GM20000 (cell line): Measurements from ENCODE around the gene BCAR3.
"Not testable (repeated sequence)": the region's sequence is repeated elsewhere in the genome, so short reads cannot be mapped to it uniquely, and the experiment has no call there.

Source experiments
- DNase-seq: peaks from one replicate; pipeline ENCODE4 v3.0.0; 2012; ENCODE audit warnings: low spot score
- TF ChIP-seq, protein P1 (sequence below): IDR thresholded peaks from 2 replicates; pipeline ENCODE4 v1.5.1; 2012; ENCODE audit warnings: mild to moderate bottlenecking, control low read depth; ENCODE audit errors: extremely low read depth, missing control alignments

BCAR3 gene

DNA sequence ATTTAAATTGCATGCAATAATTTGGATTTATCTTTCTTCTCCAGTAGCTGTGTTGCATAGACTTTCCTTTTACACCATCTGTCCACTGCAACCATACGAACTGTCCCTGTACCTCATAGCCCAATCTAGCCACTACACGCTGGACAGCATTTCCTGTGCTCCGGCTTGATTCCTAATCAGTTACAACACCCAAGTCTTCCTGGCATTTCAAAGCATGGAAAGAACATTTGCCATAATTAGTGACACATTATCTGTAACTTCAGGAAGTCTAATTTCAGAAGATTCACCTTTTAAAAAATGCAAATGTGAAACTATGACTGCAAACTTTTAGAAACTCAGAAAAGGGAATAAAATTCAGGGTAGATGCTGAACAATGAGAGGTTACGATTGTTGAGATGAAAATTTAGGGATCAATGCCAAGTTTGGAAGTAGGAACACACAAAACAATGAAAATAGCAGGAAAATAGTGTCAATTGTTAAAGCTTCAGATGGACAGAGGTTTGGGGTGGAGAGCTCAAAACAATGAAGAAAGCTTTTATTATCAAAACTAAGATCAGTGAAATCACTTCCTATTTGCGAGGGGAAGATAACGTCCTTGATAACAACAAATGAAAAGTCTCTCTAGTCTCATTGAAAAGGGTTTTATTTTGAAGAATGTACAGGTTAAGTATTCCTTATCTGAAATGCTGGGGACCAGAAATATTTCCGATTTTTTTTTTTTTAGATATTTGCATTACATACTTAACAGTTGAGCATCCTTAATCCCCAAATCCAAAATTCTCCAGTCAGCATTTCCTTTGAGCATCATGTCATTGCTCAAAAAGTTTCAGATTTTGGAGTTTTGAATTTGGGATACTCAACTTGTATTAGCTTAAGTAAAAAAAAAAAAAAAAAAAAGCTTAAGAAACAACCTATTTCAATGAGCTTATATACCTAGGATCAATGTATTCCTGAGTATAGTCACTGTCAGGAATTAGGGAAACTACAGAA lies 126.5 kb downstream of the BCAR3 start:
- TF ChIP-seq, protein P1, sequence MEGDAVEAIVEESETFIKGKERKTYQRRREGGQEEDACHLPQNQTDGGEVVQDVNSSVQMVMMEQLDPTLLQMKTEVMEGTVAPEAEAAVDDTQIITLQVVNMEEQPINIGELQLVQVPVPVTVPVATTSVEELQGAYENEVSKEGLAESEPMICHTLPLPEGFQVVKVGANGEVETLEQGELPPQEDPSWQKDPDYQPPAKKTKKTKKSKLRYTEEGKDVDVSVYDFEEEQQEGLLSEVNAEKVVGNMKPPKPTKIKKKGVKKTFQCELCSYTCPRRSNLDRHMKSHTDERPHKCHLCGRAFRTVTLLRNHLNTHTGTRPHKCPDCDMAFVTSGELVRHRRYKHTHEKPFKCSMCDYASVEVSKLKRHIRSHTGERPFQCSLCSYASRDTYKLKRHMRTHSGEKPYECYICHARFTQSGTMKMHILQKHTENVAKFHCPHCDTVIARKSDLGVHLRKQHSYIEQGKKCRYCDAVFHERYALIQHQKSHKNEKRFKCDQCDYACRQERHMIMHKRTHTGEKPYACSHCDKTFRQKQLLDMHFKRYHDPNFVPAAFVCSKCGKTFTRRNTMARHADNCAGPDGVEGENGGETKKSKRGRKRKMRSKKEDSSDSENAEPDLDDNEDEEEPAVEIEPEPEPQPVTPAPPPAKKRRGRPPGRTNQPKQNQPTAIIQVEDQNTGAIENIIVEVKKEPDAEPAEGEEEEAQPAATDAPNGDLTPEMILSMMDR, result no peak
- no peak for DNase-seq

DNA sequence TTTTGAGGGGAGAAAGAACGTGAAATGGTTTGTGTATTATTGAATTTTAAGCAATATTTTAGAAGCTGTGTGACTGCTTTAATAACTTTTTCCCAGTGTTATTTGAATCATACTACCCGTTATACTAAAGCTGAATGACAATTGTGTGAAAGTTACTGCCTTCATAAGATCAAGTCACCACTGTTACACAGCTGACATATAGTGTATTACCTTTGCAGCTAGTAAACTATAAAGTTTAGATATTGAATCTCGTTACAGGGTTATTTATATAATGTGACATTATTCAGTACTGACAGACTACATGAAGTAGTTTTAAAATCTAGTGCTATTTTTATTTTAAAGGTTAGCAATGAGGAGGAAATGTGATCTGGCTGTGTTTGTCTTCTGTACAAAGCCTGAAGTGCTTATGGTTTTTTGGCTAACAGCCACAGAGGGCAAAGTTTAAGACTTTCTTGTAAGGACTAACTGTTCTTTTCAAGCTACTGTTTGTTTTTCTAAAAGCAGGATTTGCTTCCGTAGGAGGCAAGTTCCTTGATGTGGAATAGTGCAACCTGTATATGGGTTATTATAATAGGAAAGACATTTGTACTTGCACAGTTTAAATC lies 127.6 kb downstream of the BCAR3 start:
- DNase-seq, result not testable (repeated sequence)

DNA sequence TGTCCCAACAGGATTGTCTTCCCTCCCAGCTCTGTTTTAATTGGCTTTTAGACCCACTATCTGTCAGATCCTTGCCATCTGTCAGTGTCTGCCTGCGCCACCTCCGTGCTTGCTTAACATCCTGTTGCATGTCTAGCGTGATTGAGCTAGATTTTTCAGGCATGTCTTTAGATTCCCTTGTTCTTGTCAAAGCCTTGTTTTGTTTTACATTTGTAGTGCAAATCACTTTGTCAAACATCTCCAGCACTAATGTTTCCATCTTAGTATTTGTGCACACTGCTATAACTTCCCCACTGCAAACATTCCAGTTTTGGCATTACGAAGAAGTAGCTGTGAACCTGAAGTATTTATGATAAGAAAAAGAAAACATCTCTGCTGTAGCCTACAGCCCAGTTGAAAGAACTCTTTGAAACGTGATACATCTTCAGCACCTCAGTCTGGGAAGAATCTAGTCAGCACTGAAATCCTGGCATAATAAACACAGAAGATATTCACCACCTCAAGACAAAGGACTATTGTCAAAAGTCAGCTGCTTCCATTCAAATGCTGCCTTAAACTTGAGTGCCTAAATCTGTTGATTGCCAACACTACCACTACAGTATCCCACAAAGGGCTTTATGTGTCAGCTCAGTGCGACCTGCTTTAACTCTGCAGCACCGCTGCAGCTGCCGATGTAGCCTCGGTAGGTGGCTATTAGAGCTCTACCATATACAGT lies 128.7 kb downstream of the BCAR3 start:
- DNase-seq, result no peak
- TF ChIP-seq, protein P1, result no peak

DNA sequence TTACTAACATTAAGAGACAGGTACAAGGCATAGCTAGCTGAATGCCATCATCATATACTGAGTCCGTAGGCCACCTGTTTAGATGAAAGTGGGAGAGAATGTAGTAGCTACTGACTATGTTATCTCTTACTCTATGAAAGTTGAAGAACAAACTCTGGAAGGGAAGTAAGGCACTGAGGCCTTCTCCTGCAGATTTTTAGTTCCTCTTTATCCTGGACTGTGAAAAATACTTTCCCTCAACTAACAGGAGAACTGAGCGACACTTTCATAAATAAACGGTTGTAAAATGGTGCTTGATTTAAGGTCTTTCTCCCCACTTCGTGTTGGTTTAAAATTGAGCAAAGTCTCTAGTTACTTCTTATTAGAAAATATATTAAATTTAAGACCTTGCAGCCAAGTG lies 131.8 kb downstream of the BCAR3 start:
- no peak for DNase-seq
- TF ChIP-seq, protein P1, result no peak

DNA sequence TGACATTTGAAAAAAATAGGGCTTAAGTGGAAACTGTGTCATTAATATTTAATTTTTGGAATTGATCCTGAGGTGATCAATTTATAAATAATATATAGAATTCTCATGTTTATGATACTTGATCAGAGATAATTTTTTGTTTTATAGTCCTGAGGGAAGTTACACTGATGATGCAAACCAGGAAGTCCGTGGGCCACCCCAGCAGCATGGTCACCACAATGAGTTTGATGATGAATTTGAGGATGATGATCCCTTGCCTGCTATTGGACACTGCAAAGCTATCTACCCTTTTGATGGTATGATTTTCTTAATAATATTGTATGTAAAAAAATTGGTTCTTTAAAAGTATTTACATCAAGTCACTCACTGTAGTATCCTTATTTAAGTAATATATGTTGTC lies 132.5 kb downstream of the BCAR3 start:
- TF ChIP-seq, protein P1, result no peak
- DNase-seq, result no peak

DNA sequence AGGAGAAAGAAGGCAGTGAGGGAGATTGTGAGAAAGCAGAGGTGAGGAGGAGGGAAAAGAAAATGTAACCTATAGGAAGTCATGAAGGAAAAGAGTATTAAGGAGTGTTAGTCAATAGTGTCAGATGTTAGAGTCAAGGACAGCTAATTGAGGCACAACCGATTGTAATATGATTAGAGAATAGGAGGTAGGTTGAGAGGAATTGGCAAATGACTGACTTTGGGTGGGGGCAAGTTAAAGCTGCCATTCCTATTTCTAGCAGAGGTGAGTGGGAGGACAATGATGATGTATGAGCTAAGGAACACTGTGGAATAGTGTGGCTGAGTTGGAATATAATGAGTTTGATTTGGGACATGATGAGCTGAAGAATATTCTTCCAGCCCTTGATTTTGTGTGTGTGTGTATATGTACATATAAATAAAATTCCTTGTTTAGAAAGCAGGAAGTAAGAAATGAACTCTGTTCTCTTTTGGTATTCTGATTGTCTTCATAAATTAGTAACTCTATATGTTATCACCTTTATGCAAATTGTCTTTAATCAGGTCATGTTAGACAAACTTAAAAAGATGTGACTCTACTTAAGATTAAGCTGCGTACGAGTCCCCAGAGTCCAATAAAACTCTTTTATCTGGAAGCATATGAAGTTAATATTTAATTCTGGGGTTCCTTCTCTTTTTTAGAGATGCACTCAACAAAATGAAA lies 135.3 kb downstream of the BCAR3 start:
- TF ChIP-seq, protein P1, result no peak
- DNase-seq, result no peak

DNA sequence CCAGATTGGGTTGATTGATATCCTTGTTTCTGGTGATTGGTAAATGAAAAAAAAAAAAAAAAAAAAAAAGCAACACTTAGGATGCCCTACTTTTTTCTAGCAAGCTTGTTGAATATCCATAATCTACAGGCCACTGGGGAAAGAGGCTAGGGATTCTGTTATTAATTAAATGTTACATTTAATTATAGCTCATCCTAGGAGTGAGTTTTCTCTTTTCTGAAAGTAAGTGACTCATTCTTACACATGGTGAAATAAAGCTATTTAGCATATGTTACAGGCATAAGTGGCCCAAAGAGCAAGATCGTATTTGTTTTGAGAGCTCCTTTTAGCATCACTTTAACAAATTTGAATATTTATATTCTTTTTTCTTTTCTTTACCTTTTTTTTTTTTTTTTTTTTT lies 139.2 kb downstream of the BCAR3 start:
- DNase-seq, result no peak
- TF ChIP-seq, protein P1, result no peak
